NCI-H2227 treated with DMSO at 0.1 percent for 48 hours (cell line): ENCODE data around the gene CD28.
A peak's percentile ranks its signal among the peaks of the same experiment; 100 is the strongest.
"Not testable (repeated sequence)": the region's sequence is repeated elsewhere in the genome, so short reads cannot be mapped to it uniquely, and the experiment has no call there.

Experiments used
- DNase-seq: peaks from one replicate; lab custom pipeline; 2025; lab: John Stamatoyannopoulos, UW

The CD28 gene

DNA sequence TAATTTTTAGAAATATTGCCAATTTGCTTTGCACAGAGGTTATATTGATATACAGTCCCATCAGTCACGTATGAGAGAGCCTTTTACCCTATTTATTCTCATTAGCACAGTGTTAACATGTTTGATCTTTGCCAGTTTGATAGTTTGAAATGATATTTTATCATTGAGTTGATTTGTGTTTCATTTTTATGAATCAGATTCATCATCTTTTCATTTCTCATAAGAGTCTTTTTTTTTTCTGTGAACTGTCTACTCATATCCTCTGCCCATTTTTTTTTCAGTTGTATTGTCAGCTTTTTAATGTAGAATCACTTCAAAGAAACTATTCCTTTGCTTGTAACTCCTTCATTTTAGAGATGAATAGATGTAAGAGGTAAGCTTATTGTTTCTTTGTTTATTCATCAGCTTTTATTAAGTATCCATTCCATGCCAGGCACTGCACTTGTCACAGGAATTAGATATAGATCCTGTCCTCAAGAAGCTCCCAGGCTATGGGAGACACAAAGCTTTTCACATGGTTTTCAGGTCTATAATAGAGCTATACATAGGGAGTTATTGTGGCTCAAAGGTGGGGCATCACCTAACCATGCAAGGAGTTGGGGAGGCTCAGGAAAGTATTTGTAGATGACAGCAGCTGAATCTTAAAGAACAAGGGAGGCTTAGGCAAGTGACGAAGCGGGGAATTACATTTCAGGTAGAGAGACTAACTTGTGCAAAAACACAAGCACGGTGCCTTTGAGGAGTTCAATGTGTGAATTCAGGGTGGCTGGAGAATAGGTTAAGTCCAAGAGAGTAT lies 42.1 kb downstream of the CD28 start:
- DNase-seq, result no peak

DNA sequence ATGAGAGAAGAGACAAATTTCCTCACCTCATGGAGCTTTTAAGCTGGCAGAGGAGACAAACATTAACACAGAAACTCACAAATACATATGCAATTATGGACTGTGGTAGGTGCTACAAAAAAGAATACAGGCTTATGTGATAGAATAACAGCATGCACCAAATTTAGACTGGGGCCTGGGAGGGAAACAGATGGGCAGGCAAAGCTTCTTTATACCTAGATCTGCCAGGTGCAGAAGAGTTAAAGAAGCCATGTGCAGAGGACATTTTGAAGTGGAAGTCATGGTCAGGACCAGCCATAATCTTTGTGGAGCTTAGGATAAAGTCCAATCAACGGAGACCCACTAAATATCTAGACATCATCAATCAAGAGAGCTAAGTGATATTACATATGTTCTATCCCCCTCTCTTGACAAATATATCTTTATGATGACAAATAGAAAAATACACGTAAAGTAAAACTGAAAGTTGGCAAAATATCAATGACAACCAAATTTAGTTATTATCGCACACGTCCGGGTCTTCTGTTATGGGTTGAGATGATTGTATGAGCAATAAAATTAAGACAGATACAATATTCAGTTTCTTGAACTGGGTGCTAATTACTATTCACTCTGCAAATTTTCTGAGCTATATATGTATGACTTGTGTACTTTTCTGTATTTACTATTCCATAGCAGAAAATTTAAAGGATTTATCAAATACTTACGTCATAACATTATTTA lies 44.1 kb downstream of the CD28 start:
- no peak for DNase-seq

DNA sequence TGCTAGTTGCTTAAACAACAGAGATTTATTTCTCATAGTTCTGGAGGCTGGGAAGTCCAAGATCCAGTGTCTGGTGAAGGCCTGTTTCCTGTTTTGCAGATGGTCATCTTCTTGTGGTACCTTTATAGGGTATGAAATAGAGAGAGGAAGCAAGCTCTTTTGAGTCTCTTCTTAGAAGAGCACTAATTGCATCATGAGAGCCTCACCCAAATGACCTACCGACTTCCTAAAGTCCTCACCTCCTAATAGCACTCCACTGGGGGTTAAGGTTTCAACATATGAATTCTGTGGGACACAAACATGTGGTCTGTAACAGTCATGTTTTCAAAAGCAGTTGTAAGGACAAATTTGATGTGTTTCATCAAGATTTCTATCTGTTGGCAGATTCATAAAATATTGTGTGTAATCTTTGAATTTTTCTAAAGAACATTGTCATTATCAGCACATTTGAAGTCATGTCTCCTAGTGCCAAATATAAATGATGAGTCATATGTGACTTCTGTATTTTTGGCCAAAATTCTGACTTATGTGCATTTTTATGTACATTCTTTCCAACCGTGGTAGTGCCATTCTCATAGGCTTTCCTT lies 45.3 kb downstream of the CD28 start:
- DNase-seq, result no peak

DNA sequence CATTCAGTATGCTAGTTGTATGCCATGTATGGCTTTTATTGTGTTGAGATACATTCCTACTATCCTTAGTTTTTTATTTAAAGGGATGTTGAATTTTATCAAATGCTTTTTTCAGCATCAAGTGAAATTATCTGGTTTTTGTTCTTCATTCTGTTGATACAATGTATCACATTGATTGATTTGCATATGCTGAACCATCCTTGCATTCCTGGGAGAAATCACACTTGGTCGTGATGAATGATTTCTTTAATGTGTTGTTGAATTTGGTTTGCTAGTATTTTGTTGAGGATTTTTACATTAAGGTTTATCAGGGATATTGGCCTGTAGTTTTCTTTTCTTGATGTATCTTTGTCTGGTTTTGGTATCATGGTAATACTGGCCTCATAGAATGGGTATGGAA lies 49.7 kb downstream of the CD28 start:
- no peak for DNase-seq

DNA sequence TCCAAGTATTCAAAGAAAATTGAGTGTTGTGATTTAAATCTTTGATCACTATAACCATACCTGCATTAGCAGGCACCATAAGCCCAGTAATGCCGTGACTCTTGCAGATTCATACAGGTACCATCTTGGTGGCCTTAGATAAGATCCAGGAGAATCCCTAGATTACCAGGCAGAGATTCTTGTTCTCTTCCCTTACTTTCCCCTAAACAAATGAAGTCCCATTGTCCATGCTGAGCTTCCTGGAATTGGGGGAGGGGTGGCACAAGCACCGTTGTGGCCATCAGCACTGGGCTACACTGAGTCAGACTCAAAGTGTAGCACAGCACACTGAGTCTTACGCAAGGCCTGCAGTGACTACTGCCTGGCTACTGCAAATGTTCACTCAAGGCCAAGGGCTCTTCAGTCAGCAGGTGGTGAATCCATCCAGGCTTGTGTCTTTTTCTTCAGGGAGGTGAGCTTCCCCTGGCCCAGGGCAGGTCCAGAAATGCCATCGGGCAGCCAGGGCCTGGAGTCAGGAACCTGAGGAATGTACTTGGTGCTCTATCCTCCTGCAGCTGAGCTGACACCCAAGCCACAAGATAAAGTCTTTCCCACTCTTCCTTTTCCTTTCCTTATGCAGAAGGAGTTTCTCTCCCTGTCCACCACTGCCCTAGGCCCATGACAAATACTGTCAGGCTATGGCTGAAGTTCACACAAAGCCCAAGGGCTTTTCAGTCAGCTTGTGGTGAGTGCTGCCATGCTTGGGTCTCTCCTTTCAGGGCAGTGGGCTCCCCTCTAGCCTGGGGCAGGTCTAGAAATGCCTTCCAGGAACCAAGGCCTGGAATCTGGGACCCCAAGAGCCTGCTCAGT lies 52.6 kb downstream of the CD28 start:
- no peak for DNase-seq

DNA sequence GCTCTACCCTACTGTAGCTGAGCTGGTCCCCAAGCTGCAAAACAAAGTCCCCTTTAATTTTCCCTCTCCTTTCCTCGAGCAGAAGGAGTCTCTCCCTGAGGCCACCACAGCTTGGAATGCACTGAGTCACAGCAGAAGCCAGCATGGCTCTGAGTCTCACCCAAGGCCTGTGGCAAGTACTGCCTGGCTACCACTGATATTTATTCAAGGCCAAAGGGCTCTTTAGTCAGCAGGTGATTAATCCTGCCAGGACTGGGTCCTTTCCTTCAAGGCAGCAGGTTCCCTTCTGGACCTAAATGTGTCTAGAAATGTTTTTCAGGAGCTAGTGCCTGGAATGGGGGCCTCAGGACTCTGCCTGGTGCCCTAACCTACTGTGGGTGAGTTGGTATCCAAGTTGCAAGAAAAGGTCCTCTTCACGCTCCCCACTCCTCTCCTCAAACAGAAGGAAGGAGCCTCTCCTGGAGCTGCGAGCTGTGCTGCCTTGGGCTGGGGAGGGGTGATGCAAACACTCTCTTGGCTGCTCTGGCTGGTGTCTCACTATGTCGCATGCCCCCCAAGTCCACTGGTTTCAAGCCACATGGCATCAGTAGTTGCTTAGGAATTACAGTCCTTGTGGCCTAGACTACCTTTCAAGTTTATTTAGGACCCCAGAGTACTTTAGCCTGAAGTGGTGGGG lies 53.4 kb downstream of the CD28 start:
- DNase-seq, result no peak

DNA sequence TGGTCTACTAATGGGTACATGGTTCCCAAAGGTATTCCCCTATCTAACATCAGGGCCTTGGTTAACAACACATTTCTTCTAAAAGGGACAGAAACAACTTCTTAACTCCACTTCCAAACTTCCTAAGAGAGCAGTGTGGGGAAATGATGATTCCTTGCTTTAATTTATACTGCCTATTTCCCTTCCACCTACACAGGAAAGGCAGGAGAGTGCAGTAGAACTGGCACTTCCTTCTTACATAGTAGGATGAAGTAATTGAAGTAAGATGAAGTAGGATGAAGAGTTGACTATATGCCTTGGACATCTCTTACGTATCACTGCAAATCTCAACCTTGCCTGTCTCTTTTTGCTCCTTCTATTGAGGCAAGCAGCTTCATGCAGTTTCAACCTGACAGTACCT lies 54.7 kb downstream of the CD28 start:
- no peak for DNase-seq

DNA sequence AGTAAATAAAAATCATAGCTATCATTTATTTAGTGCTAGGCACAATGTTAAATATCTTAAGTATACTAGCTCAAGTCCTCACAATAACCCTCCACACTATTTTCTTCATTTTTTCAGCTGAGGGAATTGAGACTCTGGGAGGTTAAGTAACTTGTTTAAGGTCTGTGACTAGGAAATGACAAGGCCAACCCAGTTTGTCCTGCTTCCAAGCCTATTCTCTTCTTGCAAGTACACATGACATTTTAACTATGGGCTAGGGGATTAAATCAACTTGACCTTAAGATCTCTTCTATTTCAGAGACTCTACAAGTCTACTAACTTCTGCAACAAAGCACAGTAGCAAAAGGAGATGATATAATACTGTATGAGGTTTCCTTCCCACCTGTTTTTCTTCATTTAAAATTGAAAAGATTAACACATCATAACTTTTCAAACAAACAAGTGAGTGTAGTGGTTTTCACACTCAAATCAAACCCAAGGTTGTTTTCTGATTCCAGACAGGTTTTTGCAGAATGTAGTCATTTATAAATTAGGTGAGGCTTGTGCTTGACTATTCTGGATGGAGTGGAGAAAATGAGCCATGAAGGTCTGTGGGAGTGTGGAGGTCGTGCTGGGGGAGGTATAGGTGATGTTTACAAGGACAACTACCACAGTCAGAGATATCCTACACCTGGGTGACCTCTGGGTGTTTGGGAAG lies 57.0 kb downstream of the CD28 start:
- no peak for DNase-seq

DNA sequence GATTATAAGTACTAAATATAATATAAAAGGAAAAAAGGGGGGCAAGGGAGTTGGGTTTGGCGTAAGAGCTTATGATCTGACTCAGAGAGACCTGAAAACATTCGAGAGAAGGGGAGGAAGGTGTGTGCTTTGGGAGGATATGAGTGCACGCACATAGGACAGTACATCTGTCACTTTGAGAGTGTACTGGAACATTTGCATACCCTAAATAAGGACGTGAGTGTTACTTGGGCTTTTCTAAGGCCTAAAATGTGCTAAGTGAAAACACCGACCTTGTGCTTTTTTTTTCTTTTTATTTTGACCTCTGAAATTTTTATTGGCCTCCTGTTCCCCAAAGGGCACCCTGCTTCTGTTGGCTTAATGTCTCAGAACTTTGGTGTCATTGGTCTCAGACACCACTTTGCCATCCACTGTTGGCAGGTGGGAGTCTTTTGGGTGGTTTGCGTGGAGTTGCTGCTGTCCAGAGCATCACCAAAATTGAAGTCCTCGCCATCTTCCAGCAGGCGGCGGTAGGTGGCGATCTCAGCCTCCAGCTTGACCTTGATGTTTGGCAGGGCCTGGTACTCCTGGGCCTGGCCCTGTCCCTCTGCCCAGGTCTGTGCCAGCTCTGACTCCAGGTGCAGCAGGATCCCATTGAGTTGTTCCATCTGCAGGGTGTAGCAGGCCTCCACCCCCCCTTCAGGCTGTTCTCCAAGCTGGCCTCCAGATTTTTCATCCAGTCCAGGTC lies 57.7 kb downstream of the CD28 start:
- no peak for DNase-seq

DNA sequence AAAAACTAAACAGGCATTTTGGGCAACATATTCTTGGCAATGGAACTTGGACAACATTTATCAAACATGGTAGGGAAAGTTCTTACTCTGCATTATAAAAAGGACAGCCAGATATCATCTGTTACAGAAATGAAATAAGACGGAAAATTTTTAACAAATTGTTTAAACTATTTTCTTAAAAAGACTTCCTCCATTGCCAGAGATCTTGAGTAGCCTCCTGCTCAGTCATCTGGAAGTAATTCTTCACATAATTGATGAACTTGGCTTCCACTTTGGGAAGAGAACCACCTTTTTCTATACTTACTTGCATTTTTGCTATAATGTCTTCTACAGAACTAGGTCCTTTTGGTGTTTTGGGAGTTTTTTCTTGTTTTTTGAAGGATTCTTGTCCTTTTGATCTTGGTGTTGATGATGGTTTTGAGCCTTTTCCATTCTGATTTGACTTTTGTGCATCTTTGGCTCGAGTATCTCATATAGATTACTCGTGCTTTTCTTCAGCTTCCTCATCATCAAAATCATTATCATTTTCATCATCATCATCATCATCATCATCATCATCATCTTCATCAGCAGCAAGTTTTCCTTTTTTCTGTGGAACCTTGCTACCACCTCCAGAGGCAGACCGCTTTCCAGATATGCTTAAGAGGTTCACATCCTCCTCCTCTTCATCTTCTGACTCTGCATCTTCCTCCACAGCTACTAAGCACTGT lies 66.2 kb downstream of the CD28 start:
- DNase-seq, result no peak

DNA sequence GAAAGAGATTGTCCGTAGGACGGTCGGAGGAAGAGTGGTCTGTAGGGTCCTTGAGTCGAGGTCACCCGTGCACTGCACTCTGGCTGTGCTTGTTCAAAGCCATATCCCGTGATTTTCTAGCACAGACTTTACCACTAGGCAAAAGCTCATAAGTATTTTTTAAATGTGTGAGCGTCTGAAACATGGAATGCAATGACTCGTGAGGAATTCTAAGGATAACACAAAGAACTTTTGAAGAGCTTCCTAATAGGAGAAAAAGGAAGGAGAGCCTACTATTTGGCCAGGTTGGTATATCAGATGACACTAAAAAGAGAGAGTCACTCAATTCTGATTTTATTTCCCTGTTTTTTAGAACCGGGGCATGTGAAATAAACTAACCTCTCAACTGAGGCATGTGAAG lies 68.3 kb downstream of the CD28 start:
- no peak for DNase-seq

DNA sequence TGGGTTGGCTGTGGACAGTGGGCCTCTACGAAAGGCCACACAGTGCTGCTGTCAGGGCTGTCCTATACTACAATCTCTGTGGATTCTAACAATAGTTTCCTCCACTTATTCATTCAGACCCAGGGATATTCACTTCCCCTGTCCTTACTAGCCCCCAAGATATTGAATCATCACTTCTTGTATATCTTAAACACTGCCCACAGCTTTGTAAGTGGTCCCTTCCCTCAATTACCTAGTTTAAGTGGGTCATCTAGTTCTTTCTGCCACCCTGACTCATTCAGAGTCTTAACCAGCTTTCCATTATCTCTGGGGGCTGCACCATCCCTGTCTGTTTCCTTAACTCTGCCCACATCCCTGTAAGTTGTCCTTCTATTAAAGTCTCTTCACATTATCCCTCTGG lies 69.2 kb downstream of the CD28 start:
- no peak for DNase-seq

DNA sequence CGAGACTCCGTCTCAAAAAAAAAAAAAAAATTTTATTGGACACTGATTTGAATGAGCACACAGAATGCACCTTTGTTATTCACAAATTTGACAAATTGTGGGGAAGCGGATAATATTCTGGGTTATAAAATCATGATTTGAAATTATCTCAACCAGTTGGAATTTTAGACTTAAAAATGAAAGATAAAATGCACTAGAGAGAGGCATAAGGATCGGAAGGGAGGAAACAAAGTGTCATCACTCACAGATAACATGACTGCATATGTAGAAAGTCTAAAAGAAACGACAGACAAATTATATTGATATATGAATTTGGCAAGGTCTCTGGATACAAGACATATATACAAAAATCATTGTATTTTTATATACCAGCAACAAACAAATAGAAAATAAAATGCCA lies 70.6 kb downstream of the CD28 start:
- no peak for DNase-seq

DNA sequence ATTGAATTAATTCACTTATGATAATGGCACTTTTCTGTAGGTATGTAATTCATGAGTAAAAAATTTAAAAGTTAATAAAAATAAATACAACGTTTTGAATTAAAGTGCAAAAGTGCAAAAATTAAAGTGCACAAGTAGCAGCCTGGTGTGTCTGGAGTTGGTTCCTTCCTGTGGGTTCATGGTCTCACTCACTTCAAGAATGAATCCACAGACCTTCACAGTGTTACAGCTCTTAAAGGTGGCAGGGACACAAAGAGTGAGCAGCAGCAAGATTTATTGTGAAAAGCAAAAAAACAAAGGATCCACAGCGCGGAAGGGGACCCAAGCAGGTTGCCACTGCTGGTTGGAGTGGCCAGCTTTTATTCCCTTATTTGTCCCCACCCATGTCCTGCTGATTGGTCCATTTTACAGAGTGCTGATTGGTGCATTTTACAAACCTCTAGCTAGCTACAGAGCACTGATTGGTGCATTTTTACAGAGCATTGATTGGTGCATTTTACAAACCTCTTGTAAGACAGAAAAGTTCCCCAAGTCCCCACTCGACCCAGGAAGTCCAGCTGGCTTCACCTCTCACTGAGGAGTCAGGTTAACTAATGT lies 73.1 kb downstream of the CD28 start:
- not testable (repeated sequence) for DNase-seq

DNA sequence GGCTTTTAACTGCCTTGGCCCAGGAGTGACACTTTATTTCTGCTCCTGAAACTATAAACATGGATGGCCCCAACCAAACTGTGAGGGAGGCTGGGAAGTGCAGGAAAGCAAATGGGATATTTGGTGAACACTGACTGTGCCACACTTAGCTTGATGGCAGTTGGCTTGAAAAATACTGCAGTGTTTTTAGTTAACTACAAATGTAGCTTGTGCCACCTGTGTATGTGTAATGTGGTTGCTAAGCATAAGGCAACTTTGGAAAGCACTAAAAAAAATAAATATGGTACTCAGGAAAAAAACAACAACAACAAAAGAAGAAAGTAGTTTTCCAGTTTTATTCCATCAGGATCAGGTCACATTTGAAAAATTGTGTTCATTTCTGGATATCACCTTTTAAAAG lies 73.8 kb downstream of the CD28 start:
- DNase-seq, result no peak

DNA sequence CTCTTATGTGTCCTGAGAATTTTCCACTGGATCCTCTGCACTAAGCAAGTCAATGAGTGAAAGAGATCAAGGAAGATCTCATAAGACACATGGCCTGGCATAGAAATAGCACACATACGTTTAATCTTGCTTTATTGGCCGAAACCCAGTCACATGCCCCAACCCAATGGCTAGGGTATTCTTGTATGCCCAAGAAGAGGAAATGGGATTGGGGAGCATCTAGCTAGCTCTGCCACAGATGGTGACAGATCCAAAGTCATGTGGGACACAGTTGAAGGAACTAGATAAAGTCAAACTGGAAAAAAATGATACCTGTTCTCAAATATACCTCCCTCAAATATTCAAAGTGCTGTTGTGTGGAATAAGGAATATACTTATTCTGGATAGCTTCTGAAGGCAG lies 74.7 kb downstream of the CD28 start:
- no peak for DNase-seq

DNA sequence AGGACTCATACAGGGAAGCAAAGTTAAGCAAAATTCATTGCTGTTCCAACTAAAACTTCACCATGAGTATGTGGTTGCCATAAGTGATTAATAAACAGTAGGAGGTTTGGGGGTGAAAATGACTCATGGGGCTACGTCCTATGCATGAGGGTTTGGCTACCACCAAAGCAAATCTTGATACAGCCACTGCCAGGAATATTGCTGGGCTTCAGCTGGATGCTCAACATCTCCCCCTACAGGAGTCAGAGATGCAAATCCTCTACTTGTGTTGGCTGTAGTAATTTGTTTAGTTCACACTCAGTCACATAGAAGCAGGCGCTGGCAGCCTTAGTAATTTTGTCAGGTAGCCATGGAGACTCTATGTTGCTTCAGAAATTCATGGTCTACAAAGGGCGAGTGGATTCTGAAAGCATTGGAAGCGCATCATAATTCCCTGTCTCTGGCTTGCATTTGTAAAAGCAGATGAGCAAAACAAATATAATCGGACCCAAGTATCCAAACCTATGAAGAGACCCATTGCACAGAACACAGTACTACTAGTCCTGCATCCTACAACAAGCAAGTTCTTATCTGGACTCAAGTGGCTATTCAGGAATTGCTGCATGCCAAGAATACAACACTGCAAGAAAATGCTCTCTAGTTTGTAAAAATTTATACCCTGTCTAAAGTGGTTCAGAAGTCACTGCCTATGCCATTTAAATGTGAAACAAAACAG lies 76.0 kb downstream of the CD28 start:
- peak; percentile 31 for DNase-seq

DNA sequence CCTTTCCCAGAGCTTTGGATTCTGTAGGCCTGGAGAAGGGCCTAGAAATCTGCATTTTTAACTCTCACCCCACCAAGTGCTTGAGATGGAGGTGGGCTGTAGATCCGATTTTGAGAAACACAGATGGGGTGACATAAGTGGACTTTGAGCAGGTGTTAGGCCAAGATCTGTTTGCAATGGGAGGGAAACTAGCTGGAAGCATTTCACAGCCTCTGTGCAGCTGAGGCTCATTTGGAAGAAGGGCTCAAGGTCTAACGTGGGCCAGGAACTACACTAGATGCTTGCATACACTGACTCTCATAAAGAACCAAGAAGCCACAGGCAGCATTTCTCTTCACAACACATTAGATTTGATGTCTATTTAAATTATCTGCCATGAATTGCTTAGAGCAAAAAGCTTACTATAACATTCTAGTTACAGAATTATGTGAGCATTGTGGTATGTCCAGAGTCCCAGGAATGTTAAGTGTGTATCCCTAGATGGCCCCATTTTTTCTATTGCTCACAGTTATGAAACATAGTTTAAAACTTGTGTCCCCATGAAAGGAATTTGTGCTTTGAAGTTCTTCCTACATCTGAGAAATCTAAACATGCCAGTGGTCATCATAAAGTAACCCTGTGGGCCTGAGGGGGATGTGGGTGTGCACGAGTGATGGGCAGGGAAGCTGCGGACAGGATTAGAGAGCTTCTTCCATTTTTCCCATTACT lies 77.2 kb downstream of the CD28 start:
- DNase-seq, result no peak
